HepG2 (cell line): ENCODE results near the gene C4BPA. TPM values are rescaled to one million over a fixed set of nuclear protein-coding genes. Genes with fewer than 3 reads are reported as not detected.

Source experiments
- ATF1 ChIP-seq: IDR thresholded peaks from 2 replicates; pipeline ENCODE4 v1.6.1; 2016; ENCODE audit warnings: mild to moderate bottlenecking, control low read depth
- EHMT2 ChIP-seq: fragments of 200-600 bp; sonication (generic); IDR thresholded peaks from 2 replicates; pipeline ENCODE4 v1.7.0; 2017; ENCODE audit warnings: antibody characterized with exemption, low read depth, low read length, borderline replicate concordance
- HOXA3 ChIP-seq: sonication (generic); formaldehyde crosslinking; IDR thresholded peaks from 2 replicates; pipeline ENCODE4 v1.5.0; 2020; ENCODE audit warnings: missing genetic modification reagents
- IKZF1 ChIP-seq: fragments of 450-650 bp; IDR thresholded peaks from 2 replicates; pipeline ENCODE4 v1.7.1; 2016
- IKZF4 ChIP-seq: sonication (generic); formaldehyde crosslinking; IDR thresholded peaks from 2 replicates; pipeline ENCODE4 v1.5.1; 2020; ENCODE audit warnings: borderline replicate concordance, mild to moderate bottlenecking, low read depth, missing genetic modification reagents; ENCODE audit errors: not compliant biosample characterization
- NR1H2 ChIP-seq: sonication (generic); formaldehyde crosslinking; IDR thresholded peaks from 2 replicates; pipeline ENCODE4 v1.8.1; 2022; ENCODE audit warnings: low read depth, missing genetic modification reagents, borderline replicate concordance
- SKI ChIP-seq: fragments of 450-650 bp; IDR thresholded peaks from one replicate; pipeline ENCODE4 v1.6.1; 2018; ENCODE audit warnings: mild to moderate bottlenecking; ENCODE audit not compliant: partially characterized antibody
- ZNF136 ChIP-seq: sonication (generic); formaldehyde crosslinking; IDR thresholded peaks from 2 replicates; pipeline ENCODE4 v1.8.1; 2022; ENCODE audit warnings: low read depth, mild to moderate bottlenecking, moderate library complexity, missing genetic modification reagents
- ZNF20 ChIP-seq: sonication (generic); formaldehyde crosslinking; IDR thresholded peaks from 2 replicates; pipeline ENCODE4 v1.4.0; 2020; ENCODE audit warnings: mild to moderate bottlenecking, moderate library complexity, missing genetic modification reagents
- ZNF44 ChIP-seq: sonication (generic); formaldehyde crosslinking; IDR thresholded peaks from 2 replicates; pipeline ENCODE4 v1.5.1; 2020; ENCODE audit warnings: mild to moderate bottlenecking, missing genetic modification reagents
- ZNF558 ChIP-seq: sonication (generic); formaldehyde crosslinking; IDR thresholded peaks from 2 replicates; pipeline ENCODE4 v1.9.0; 2022; ENCODE audit warnings: mild to moderate bottlenecking, missing genetic modification reagents, borderline replicate concordance
- ZNF577 ChIP-seq: sonication (generic); formaldehyde crosslinking; IDR thresholded peaks from 2 replicates; pipeline ENCODE4 v1.4.0; 2020; ENCODE audit warnings: mild to moderate bottlenecking, low read depth, missing genetic modification reagents, borderline replicate concordance
- ZNF780A ChIP-seq: sonication (generic); formaldehyde crosslinking; IDR thresholded peaks from 2 replicates; pipeline ENCODE4 v1.8.0; 2022; ENCODE audit warnings: mild to moderate bottlenecking, missing genetic modification reagents, moderate library complexity
- ZNF792 ChIP-seq: IDR thresholded peaks from 2 replicates; pipeline ENCODE4 v1.6.1; 2016
- polyA plus RNA-seq, 8 experiments: library from polyadenylated mRNA; depleted of rRNA in 3 of 8; stranded (reverse) in 7 of 8; unstranded in 1 of 8; fragments of >200 nt; fragmentation: Illumina TruSeq in 4 of 8; extraction: Trizol in 4 of 8; gene quantifications; 2 replicates each; pipeline versions ENCODE4 v1.2.1 to v1.2.3, GENCODE V29; 2011 to 2016; ENCODE audit warnings: low read depth in 4 of 8, missing spikeins in 1 of 8, mixed read lengths in 1 of 8; ENCODE audit not compliant: insufficient read depth in 1 of 8
- total RNA-seq, 5 experiments: library from RNA; depleted of rRNA; stranded (reverse); fragments of >200 nt; fragmentation: Illumina TruSeq; extraction: Trizol; gene quantifications; 2 replicates each; pipeline ENCODE4 v1.2.3, GENCODE V29; 2016; ENCODE audit warnings: low read depth in 1 of 5
- TF ChIP-seq, protein P1 (sequence below): sonication (generic); formaldehyde crosslinking; IDR thresholded peaks from 2 replicates; pipeline ENCODE4 v1.5.1; 2020; ENCODE audit warnings: mild to moderate bottlenecking, missing genetic modification reagents, moderate library complexity
- TF ChIP-seq, protein P2 (sequence below): sonication (generic); formaldehyde crosslinking; IDR thresholded peaks from 2 replicates; pipeline ENCODE4 v1.5.1; 2020; ENCODE audit warnings: mild to moderate bottlenecking, moderate library complexity, missing genetic modification reagents
- TF ChIP-seq, protein P3 (sequence below): sonication (generic); formaldehyde crosslinking; IDR thresholded peaks from 2 replicates; pipeline ENCODE4 v1.4.0; 2020; ENCODE audit warnings: missing genetic modification reagents, mild to moderate bottlenecking, borderline replicate concordance
- TF ChIP-seq, protein P4 (sequence below): sonication (generic); formaldehyde crosslinking; IDR thresholded peaks from 2 replicates; pipeline ENCODE4 v1.4.0; 2020; ENCODE audit warnings: missing genetic modification reagents

C4BPA gene
- total and polyA plus RNA-seq, 2 of the 13 experiments (the other 11 are each of a cell fraction or from before 2014, with no cell fraction given) = 32.1 to 60.1 TPM

DNA sequence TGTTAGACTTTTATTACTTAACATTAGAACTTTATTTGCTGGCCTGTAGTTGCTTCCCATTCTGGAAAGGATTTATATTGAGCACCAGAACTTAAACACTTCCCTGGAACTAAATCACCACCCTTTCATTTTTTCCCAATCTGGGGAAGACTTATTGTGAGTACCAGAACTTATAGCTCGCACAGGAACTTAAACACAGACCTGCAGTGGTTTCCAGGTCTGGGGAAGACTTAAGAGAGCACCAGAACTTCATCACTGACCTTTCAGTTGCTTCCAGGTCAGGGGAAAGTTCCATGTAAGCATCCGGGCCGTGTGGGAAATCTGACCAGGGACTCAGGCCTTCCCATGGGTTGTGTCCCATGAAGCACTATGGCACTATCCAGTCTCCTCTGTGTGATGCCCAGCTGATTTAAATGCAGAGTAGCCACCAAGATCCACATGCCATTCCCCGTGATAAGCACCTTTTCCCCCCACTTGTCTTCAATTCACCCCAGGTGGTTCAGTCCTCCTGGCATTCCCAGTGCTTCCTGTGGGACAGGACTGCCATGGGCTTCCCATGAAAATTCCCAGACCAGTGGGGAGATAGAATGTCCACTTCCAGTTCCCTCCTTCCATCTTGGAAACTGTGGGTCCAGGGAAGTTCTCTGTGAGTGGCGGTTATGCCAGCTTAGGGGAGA, 48.9 kb downstream of the C4BPA start (continued):
- TF ChIP-seq, protein P1, sequence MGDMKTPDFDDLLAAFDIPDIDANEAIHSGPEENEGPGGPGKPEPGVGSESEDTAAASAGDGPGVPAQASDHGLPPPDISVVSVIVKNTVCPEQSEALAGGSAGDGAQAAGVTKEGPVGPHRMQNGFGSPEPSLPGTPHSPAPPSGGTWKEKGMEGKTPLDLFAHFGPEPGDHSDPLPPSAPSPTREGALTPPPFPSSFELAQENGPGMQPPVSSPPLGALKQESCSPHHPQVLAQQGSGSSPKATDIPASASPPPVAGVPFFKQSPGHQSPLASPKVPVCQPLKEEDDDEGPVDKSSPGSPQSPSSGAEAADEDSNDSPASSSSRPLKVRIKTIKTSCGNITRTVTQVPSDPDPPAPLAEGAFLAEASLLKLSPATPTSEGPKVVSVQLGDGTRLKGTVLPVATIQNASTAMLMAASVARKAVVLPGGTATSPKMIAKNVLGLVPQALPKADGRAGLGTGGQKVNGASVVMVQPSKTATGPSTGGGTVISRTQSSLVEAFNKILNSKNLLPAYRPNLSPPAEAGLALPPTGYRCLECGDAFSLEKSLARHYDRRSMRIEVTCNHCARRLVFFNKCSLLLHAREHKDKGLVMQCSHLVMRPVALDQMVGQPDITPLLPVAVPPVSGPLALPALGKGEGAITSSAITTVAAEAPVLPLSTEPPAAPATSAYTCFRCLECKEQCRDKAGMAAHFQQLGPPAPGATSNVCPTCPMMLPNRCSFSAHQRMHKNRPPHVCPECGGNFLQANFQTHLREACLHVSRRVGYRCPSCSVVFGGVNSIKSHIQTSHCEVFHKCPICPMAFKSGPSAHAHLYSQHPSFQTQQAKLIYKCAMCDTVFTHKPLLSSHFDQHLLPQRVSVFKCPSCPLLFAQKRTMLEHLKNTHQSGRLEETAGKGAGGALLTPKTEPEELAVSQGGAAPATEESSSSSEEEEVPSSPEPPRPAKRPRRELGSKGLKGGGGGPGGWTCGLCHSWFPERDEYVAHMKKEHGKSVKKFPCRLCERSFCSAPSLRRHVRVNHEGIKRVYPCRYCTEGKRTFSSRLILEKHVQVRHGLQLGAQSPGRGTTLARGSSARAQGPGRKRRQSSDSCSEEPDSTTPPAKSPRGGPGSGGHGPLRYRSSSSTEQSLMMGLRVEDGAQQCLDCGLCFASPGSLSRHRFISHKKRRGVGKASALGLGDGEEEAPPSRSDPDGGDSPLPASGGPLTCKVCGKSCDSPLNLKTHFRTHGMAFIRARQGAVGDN = no peak
- TF ChIP-seq ATF1 (CRISPR knock-in tag) (peak; percentile 72), SKI (no peak), EHMT2 (peak; percentile 97), ZNF44 (CRISPR knock-in tag) (peak; percentile 81; the same call in 1 of the 2 replicates), HOXA3 (CRISPR knock-in tag) (peak; percentile 77), ZNF20 (CRISPR knock-in tag) (no peak), NR1H2 (CRISPR knock-in tag) (0 out of 2 replicates have a peak, but pooled peaks have one; percentile 51), ZNF577 (CRISPR knock-in tag) (no peak), ZNF780A (peak; percentile 36; the same call in 1 of the 2 replicates), ZNF792 (CRISPR knock-in tag) (peak; percentile 72; the same call in 1 of the 2 replicates), ZNF558 (no peak), IKZF1 (no peak), ZNF136 (CRISPR knock-in tag) (peak; percentile 49; the same call in 1 of the 2 replicates), IKZF4 (CRISPR knock-in tag) (no peak)
- TF ChIP-seq, protein P2, sequence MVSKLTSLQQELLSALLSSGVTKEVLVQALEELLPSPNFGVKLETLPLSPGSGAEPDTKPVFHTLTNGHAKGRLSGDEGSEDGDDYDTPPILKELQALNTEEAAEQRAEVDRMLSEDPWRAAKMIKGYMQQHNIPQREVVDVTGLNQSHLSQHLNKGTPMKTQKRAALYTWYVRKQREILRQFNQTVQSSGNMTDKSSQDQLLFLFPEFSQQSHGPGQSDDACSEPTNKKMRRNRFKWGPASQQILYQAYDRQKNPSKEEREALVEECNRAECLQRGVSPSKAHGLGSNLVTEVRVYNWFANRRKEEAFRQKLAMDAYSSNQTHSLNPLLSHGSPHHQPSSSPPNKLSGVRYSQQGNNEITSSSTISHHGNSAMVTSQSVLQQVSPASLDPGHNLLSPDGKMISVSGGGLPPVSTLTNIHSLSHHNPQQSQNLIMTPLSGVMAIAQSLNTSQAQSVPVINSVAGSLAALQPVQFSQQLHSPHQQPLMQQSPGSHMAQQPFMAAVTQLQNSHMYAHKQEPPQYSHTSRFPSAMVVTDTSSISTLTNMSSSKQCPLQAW (CRISPR knock-in tag) = no peak; the same call in 1 of the 2 replicates
- TF ChIP-seq, protein P3, sequence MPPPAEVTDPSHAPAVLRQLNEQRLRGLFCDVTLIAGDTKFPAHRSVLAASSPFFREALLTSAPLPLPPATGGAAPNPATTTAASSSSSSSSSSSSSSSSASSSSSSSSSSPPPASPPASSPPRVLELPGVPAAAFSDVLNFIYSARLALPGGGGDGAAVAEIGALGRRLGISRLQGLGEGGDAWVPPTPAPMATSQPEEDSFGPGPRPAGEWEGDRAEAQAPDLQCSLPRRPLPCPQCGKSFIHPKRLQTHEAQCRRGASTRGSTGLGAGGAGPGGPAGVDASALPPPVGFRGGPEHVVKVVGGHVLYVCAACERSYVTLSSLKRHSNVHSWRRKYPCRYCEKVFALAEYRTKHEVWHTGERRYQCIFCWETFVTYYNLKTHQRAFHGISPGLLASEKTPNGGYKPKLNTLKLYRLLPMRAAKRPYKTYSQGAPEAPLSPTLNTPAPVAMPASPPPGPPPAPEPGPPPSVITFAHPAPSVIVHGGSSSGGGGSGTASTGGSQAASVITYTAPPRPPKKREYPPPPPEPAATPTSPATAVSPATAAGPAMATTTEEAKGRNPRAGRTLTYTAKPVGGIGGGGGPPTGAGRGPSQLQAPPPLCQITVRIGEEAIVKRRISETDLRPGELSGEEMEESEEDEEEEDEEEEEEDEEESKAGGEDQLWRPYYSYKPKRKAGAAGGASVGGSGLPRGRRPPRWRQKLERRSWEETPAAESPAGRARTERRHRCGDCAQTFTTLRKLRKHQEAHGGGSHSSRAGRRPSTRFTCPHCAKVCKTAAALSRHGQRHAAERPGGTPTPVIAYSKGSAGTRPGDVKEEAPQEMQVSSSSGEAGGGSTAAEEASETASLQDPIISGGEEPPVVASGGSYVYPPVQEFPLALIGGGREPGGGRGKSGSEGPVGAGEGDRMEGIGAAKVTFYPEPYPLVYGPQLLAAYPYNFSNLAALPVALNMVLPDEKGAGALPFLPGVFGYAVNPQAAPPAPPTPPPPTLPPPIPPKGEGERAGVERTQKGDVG (CRISPR knock-in tag) = peak; percentile 46; the same call in 1 of the 2 replicates
- TF ChIP-seq, protein P4, sequence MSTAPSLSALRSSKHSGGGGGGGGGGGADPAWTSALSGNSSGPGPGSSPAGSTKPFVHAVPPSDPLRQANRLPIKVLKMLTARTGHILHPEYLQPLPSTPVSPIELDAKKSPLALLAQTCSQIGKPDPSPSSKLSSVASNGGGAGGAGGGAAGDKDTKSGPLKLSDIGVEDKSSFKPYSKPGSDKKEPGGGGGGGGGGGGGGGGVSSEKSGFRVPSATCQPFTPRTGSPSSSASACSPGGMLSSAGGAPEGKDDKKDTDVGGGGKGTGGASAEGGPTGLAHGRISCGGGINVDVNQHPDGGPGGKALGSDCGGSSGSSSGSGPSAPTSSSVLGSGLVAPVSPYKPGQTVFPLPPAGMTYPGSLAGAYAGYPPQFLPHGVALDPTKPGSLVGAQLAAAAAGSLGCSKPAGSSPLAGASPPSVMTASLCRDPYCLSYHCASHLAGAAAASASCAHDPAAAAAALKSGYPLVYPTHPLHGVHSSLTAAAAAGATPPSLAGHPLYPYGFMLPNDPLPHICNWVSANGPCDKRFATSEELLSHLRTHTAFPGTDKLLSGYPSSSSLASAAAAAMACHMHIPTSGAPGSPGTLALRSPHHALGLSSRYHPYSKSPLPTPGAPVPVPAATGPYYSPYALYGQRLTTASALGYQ (CRISPR knock-in tag) = no peak
